GM23338 (cell line): ENCODE results near the gene OSBPL6.

Experiments used
- CTCF ChIP-seq, 2 experiments: fragments of 200-600 bp in 1 of 2; sonication (generic) in 1 of 2; conservative IDR thresholded peaks; 2 replicates each; pipeline versions ENCODE4 v1.5.1 to v1.6.1; 2016 to 2017; ENCODE audit warnings: antibody characterized with exemption in 2 of 2, low read depth in 2 of 2, mild to moderate bottlenecking in 2 of 2, moderate library complexity in 1 of 2
- EZH2 ChIP-seq: fragments of 200-600 bp; sonication (generic); IDR thresholded peaks from one replicate; pipeline ENCODE4 v1.8.0; 2017; ENCODE audit warnings: antibody characterized with exemption, mild to moderate bottlenecking, low read depth; ENCODE audit not compliant: unreplicated experiment

- TF ChIP-seq EZH2, result no peak
- no peak for TF ChIP-seq CTCF (conservative IDR thresholded peaks at IDR 0.05; ENCODE audit: low read depth in 2 of 2)
Measured at GRCh38 chr2:178441426-178441825, 247.1 kb downstream of the OSBPL6 start.
